ENCODE data around the gene EFCAB14. TPM values are rescaled to one million over a fixed set of nuclear protein-coding genes. Genes with fewer than 3 reads are reported as not detected.
"Not testable (repeated sequence)": the region's sequence is repeated elsewhere in the genome, so short reads cannot be mapped to it uniquely, and the experiment has no call there.

Gene EFCAB14
- polyA plus RNA-seq, 1 donor, result 109 TPM

DNA sequence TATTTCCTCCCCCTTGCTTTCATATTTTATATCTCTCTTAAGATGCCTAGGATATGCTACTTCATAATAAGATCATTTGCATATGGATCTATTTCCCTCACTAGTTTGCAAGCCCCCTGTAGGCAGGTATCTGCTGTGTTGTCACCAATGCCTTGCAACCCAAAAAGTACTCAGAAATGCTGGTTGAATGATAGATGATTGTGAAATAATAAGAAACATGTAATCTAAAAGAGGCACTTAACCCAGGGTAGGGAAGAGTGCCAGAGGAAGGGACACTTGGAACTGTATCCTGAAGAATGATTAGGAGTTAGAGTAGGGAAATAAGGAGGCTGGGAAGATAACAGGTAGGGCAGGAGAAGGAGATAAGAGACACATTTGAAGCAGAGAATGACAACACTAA is 63.1 kb downstream of the EFCAB14 start:
- no peak for DNase-seq

- DNase-seq, result not testable (repeated sequence)
Measured at GRCh38 chr1:46654698-46655097, 64.2 kb downstream of the EFCAB14 start.

GRCh38 chr1:46654012-46654411 is 64.9 kb downstream of the EFCAB14 start:
- DNase-seq, result no peak

DNA sequence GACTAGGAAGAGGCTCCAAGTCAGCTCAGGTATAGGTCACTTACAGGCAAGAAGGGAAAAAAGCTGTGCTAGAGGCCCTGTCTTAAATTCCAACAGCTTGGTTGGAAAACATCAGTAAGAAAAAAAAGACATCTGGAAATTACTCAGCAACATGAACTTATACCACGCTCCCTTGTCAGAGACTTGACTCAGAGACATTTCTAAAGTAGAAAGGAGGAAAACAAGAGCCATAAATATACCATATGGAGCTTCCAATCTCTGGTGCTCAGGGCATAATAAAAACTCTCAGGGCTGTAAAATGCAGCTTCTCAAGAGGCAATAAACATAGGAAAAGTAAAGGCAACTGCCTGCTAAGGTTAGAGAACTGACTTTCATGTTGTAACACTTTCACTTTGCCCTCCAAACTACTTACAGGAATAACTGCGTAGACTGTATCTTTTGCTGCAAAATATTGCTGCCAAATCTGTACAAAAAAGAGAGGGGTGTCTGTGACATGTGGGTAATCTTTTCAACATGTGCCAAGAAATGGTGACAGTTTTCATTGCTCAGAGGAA is 65.4 kb downstream of the EFCAB14 start:
- no peak for DNase-seq

GRCh38 chr1:46652321-46653100 is 66.4 kb downstream of the EFCAB14 start:
- DNase-seq, result no peak

DNA sequence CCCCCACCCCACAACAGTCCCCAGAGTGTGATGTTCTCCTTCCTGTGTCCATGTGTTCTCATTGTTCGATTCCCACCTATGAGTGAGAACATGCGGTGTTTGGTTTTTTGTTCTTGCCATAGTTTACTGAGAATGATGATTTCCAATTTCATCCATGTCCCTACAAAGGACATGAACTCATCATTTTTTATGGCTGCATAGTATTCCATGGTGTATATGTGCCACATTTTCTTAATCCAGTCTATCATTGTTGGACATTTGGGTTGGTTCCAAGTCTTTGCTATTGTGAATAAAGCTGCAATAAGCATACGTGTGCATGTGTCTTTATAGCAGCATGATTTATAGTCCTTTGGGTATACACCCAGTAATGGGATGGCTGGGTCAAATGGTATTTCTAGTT is 67.8 kb downstream of the EFCAB14 start:
- DNase-seq, result not testable (repeated sequence)

DNA sequence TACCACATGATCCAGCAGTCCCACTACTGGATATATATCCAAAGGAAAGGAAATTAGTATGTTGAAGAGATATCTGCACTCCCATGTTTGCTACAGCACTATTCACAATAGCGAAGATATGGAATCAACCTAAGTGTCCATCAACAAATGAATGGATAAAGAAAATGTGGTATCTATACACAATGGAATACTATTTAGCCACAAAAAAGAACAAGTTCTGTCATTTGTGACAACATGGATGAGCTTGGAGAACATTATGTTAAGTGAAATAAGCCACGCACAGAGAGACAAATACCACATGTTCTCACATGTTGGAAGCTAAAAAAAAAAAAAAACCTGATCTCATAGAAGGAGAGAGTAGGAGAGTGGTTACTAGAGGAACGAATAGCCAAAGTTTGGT is 68.4 kb downstream of the EFCAB14 start:
- DNase-seq, result no peak

DNA sequence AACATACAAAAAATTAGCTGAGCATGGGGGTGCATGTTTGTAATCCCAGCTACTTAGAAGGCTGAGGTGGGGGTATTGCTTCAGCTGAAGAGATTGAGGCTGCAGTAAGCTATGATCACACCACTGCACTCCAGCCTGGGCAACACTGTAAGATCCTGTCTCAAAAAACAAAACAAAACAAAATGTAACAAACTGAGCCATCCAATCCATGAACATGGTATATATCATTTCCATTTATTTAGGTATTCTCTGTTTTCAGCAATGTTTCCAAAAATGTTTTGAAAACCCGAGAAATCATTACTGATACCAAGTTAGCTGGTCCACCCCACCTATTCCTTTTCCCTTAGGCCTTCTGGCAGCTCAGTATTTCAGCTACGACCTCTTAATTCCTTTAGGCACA is 69.2 kb downstream of the EFCAB14 start:
- DNase-seq, result no peak

DNA sequence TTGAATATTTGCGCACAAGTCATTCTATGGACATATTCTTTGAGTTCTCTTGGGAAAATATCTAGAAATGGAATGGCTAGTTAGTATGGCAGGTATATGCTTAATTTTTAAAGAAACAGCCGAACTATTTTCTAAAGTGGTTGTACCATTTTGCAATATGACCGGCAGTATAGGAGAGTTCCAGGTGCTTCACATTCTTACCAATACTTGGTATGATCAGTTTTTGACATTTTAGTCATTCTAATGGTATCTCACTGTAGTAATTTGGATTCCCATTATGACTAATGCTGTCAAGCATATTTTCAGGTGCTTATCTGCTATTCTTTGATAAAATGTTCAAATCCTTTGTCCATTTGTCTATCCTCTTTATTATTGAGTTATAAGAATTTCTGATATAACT is 71.3 kb downstream of the EFCAB14 start:
- no peak for DNase-seq

- no peak for DNase-seq
Measured at GRCh38 chr1:46646844-46647243, 72.1 kb downstream of the EFCAB14 start.

DNA sequence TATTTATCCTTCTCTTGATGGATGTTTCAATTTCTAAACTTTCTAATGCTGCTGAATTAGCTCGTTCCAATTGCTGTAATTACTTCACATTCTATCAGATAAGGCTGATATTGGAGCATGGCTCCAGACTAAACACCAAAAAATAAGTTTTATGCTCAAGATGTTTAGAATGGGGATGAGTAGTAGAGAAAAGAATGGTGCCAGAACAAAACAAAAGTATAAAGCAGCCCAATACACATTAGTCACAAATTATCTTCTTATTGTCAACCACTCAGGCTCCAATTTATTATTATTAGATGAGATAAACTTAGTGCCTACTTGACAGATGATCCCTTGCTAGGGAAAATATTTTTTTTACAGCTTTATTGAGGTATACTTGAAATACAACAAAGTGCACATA is 72.6 kb downstream of the EFCAB14 start:
- no peak for DNase-seq

GRCh38 chr1:46645815-46646214 is 73.1 kb downstream of the EFCAB14 start:
- DNase-seq, result no peak

DNA sequence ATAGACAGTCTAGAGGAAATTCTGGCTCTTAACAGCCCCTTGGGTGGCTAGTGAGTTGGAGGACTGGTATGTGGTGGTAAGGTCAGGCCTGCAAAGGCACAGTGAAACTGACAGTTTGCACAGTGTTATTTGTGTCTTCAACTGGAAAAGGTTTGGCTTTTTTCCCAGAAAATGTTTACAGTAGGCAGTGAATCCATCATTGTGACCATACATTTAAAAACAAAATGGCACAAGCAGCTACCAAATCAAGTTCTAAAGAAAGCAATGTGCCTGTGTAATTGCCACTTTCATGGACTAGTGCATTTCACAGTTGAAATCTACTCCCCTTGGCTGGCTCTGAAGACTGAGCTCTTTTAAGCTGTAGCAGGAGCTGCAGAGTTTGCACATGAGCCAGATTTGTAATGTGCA is 75.5 kb downstream of the EFCAB14 start:
- peak; percentile 17 for DNase-seq

DNA sequence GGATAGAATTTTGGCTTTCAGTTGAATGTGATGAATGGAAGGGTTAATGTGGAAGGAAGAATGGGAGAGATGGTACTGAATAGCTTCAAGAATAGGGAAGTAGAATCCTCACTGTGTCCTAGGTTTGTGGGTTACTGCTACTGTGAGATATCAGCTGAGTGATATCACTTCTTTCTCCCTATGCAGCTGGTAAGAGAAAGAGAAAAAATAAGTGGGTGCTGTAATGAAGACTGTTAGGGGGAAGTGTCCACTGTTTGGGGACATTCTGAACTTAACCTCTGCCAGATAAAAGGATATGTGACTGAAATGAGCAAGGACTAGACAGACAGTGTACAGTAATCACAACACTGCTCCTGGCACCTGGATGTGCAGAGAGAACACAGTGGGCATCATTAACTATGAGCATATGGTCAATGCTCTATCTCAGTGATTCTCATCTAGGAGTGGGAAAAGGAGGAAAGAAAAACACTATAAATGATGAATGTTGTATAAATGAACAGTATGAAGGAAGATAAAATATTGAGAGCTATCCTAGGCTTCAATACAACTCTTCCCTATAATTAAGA is 76.7 kb downstream of the EFCAB14 start:
- DNase-seq, result no peak

GRCh38 chr1:46639547-46639946 is 79.4 kb downstream of the EFCAB14 start:
- DNase-seq, result no peak

DNA sequence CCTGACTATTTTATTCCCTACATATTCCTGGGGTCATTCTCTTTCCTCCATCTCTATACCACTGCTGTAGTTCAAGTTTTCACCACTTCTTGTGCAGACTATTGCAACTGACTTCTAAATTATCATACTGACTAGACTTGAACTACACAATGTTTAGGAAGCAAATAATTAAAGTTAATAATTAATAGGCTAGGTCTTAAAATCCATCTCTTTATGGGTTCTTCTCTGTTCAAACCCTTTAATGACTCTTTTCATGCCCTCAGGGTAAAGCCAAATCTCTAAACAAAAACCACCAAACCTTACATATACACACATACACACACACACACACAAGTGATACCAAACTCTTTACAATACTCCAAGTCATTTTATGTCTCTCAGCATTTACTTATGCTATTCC is 80.0 kb downstream of the EFCAB14 start:
- DNase-seq, result no peak

DNA sequence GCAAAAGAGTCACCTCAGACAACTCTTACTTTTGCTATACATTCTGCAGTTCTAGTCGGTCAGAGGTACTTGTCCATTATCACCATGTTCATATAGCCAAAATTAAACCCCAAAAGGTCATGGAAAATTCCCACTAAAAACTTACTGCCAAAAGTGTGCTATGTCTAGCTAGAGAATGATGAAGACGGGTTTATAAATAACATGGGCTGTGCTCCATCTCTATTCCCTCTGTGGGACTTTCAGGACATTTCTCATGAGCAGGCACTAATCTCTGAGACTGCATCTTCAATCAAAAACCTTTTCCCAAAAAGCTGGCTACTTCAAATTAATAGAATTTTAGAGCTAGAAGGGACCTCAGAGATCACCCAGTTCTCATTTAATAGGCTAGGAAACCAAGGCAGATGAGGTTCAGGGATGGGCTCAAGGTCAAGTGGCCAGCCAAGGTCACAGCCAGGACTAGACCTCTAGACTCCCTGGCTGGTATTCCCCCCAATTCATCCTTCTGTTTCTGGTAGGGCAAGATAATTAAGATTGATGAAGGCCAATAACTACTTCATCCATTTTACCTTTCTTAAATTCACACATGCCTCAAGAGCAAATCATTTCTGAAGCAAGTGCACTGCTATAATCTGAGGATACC is 81.3 kb downstream of the EFCAB14 start:
- no peak for DNase-seq

DNA sequence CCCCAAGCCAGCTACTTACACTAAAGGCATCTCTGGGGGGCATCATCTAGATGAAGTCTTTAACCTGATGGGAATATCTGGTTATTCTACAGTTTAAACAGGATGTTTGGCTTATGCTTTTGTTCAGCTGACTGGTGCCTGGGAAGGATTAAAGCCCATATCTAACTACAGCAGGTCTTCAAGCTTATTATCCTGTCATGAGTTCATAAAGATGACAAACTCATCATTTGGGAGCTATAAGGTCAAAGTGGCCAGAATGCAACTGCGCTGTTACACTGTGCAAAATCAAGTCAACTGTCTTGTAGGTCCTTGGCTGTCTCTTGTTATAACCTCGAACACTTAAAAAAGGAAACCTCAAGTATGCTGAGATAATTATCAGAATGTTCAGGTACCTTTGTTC is 83.7 kb downstream of the EFCAB14 start:
- no peak for DNase-seq

GRCh38 chr1:46630719-46631118 is 88.2 kb downstream of the EFCAB14 start:
- no peak for DNase-seq

All from left kidney (tissue), 2 donors.